Central memory CD8-positive, alpha-beta T cell (primary cell): Measurements from ENCODE around the gene KIF1A.
"Not testable (repeated sequence)": the region's sequence is repeated elsewhere in the genome, so short reads cannot be mapped to it uniquely, and the experiment has no call there.

Source experiments
- ATAC-seq: fragments of 150-1000 bp; cut with Tn5 transposase; replicated peaks from 2 replicates; pipeline ENCODE4 v1.10.0; 2022; ENCODE audit warnings: mild to moderate bottlenecking, moderate FRiP score, moderate number of reproducible peaks; ENCODE audit not compliant: poor library complexity, severe bottlenecking; ENCODE audit errors: extremely low read depth
- DNase-seq, 2 donors: peaks; one replicate each; pipeline ENCODE4 v3.0.0; 2021; ENCODE audit warnings: low spot score in 2 of 2
- H3K27ac Mint-ChIP-seq: one replicate; pipeline ENCODE4 v1.8.0; 2022; ENCODE audit warnings: low read depth, mild to moderate bottlenecking, moderate library complexity, mixed read lengths
- H3K27me3 Mint-ChIP-seq: one replicate; pipeline ENCODE4 v1.8.0; 2022; ENCODE audit warnings: mixed read lengths
- H3K36me3 Mint-ChIP-seq: one replicate; pipeline ENCODE4 v1.8.0; 2022; ENCODE audit warnings: mild to moderate bottlenecking, moderate library complexity, mixed read lengths; ENCODE audit not compliant: insufficient read depth
- H3K4me1 Mint-ChIP-seq: one replicate; pipeline ENCODE4 v1.8.0; 2022; ENCODE audit warnings: mixed read lengths
- H3K4me3 Mint-ChIP-seq: one replicate; pipeline ENCODE4 v1.8.0; 2022; ENCODE audit warnings: mild to moderate bottlenecking, moderate library complexity, mixed read lengths
- H3K9me3 Mint-ChIP-seq: one replicate; pipeline ENCODE4 v1.8.0; 2022; ENCODE audit warnings: mixed read lengths

Gene KIF1A

GRCh38 chr2:240703417-240704341, 116.3 kb downstream of the KIF1A start:
- no peak for ATAC-seq
- H3K27me3 Mint-ChIP-seq: peaks cover 27% of the 10 kb centered on the region

GRCh38 chr2:240702640-240703011, 117.4 kb downstream of the KIF1A start:
- H3K36me3 Mint-ChIP-seq: peaks cover 4% of the 10 kb centered on the region
- H3K9me3 Mint-ChIP-seq: no peaks in the 10 kb centered on the region
- peaks cover 27% of the 10 kb centered on the region for H3K27me3 Mint-ChIP-seq
- no peak overlapping the region for H3K27ac Mint-ChIP-seq
- peaks cover 13% of the 10 kb centered on the region for H3K4me1 Mint-ChIP-seq
- no peak for ATAC-seq
- no peak overlapping the region for H3K4me3 Mint-ChIP-seq
- DNase-seq: no peak

More at GRCh38 chr2:240703417-240704341, 116.3 kb downstream of the KIF1A start:
- no peaks in the 10 kb centered on the region for H3K9me3 Mint-ChIP-seq
- H3K36me3 Mint-ChIP-seq: peaks cover 4% of the 10 kb centered on the region
- no peak overlapping the region for H3K4me3 Mint-ChIP-seq
- DNase-seq: no peak
- H3K27ac Mint-ChIP-seq: no peak overlapping the region
- peaks cover 13% of the 10 kb centered on the region for H3K4me1 Mint-ChIP-seq

- Mint-ChIP-seq H3K9me3 (no peaks in the 10 kb centered on the region), H3K27me3 (peaks cover 27% of the 10 kb centered on the region), H3K27ac (no peak overlapping the region), H3K4me1 (peaks cover 13% of the 10 kb centered on the region), H3K36me3 (peaks cover 4% of the 10 kb centered on the region), H3K4me3 (no peak overlapping the region)
- no peak for DNase-seq
- ATAC-seq: no peak
These were observed 118.0 kb downstream of the KIF1A start for GRCh38 chr2:240701736-240702639.

- H3K4me1 Mint-ChIP-seq: peaks cover 13% of the 10 kb centered on the region
- H3K4me3 Mint-ChIP-seq: no peak overlapping the region
- peaks cover 4% of the 10 kb centered on the region for H3K36me3 Mint-ChIP-seq
- ATAC-seq (no peak), DNase-seq (no peak)
- no peaks in the 10 kb centered on the region for H3K9me3 Mint-ChIP-seq
- H3K27ac Mint-ChIP-seq: no peak overlapping the region
- peaks cover 27% of the 10 kb centered on the region for H3K27me3 Mint-ChIP-seq
These were observed 118.8 kb downstream of the KIF1A start for GRCh38 chr2:240701091-240701735.

- not testable (repeated sequence) for H3K36me3 Mint-ChIP-seq, H3K27ac Mint-ChIP-seq
These were observed 119.4 kb downstream of the KIF1A start for GRCh38 chr2:240700616-240701015.

GRCh38 chr2:240699835-240700234, 120.2 kb downstream of the KIF1A start:
- not testable (repeated sequence) for DNase-seq, H3K36me3 Mint-ChIP-seq

More at GRCh38 chr2:240700616-240701015, 119.4 kb downstream of the KIF1A start:
- not testable (repeated sequence) for DNase-seq, H3K4me3 Mint-ChIP-seq, ATAC-seq, H3K9me3 Mint-ChIP-seq
- Mint-ChIP-seq H3K27me3 (peaks cover 24% of the 10 kb centered on the region), H3K4me1 (peaks cover 12% of the 10 kb centered on the region)

GRCh38 chr2:240698852-240699561, 121.0 kb downstream of the KIF1A start:
- H3K36me3 Mint-ChIP-seq, H3K4me1 Mint-ChIP-seq, H3K27ac Mint-ChIP-seq, H3K4me3 Mint-ChIP-seq, ATAC-seq, H3K9me3 Mint-ChIP-seq, DNase-seq: not testable (repeated sequence)
- peaks cover 11% of the 10 kb centered on the region for H3K27me3 Mint-ChIP-seq

More at GRCh38 chr2:240699835-240700234, 120.2 kb downstream of the KIF1A start:
- H3K27me3 Mint-ChIP-seq: peaks cover 16% of the 10 kb centered on the region
- not testable (repeated sequence) for H3K4me1 Mint-ChIP-seq, H3K9me3 Mint-ChIP-seq, H3K4me3 Mint-ChIP-seq, ATAC-seq, H3K27ac Mint-ChIP-seq

GRCh38 chr2:240696469-240696868, 123.5 kb downstream of the KIF1A start:
- ATAC-seq, H3K4me3 Mint-ChIP-seq, H3K9me3 Mint-ChIP-seq, H3K27ac Mint-ChIP-seq, DNase-seq, H3K36me3 Mint-ChIP-seq, H3K27me3 Mint-ChIP-seq, H3K4me1 Mint-ChIP-seq: not testable (repeated sequence)

- H3K4me3 Mint-ChIP-seq, ATAC-seq, H3K27ac Mint-ChIP-seq, H3K4me1 Mint-ChIP-seq, H3K36me3 Mint-ChIP-seq, DNase-seq, H3K27me3 Mint-ChIP-seq, H3K9me3 Mint-ChIP-seq: not testable (repeated sequence)
These were observed 124.4 kb downstream of the KIF1A start for GRCh38 chr2:240695593-240695992.

GRCh38 chr2:240694304-240694703, 125.7 kb downstream of the KIF1A start:
- not testable (repeated sequence) for ATAC-seq, H3K9me3 Mint-ChIP-seq, H3K36me3 Mint-ChIP-seq, DNase-seq, H3K4me1 Mint-ChIP-seq, H3K4me3 Mint-ChIP-seq, H3K27me3 Mint-ChIP-seq, H3K27ac Mint-ChIP-seq

- not testable (repeated sequence) for H3K9me3 Mint-ChIP-seq, ATAC-seq, H3K27ac Mint-ChIP-seq, H3K4me3 Mint-ChIP-seq, H3K36me3 Mint-ChIP-seq, DNase-seq, H3K4me1 Mint-ChIP-seq, H3K27me3 Mint-ChIP-seq
These were observed 127.1 kb downstream of the KIF1A start for GRCh38 chr2:240692583-240693561.
